Activated T-cell treated with anti-CD3 and anti-CD28 coated beads, Interleukin-2, amount 50 U/mL, for 4 hours (primary cell): ENCODE results near the gene LSP1. TPM values are rescaled to one million over a fixed set of nuclear protein-coding genes. Genes with fewer than 3 reads are reported as not detected.

ENCODE experiments used
- ATAC-seq, 2 donors: fragments of 200-7000 bp; cut with Tn5 transposase; one replicate each; pipeline ENCODE4 v1.10.0; 2021
- DNase-seq: peaks from one replicate; pipeline ENCODE4 v3.0.0-alpha.2; 2020
- H3K27me3 Mint-ChIP-seq: one replicate; pipeline ENCODE4 v1.8.0; 2021; ENCODE audit warnings: low read depth, mixed read lengths
- H3K36me3 Mint-ChIP-seq: one replicate; pipeline ENCODE4 v1.8.0; 2022; ENCODE audit warnings: mixed read lengths; ENCODE audit not compliant: insufficient read depth
- H3K4me1 Mint-ChIP-seq: one replicate; pipeline ENCODE4 v1.8.0; 2021; ENCODE audit warnings: low read depth, mixed read lengths
- H3K4me3 Mint-ChIP-seq: one replicate; pipeline ENCODE4 v1.8.0; 2021; ENCODE audit warnings: mild to moderate bottlenecking, moderate library complexity, mixed read lengths
- H3K9me3 Mint-ChIP-seq: one replicate; pipeline ENCODE4 v1.8.0; 2021; ENCODE audit warnings: mixed read lengths
- total RNA-seq, 3 donors: library from RNA; stranded (reverse); gene quantifications; one replicate each; pipeline ENCODE4 v1.2.1, GENCODE V29; 2021

Gene LSP1
- total RNA-seq, 3 donors from 2014 or later: 34.6 to 71.7 (median 60.6) TPM

DNA sequence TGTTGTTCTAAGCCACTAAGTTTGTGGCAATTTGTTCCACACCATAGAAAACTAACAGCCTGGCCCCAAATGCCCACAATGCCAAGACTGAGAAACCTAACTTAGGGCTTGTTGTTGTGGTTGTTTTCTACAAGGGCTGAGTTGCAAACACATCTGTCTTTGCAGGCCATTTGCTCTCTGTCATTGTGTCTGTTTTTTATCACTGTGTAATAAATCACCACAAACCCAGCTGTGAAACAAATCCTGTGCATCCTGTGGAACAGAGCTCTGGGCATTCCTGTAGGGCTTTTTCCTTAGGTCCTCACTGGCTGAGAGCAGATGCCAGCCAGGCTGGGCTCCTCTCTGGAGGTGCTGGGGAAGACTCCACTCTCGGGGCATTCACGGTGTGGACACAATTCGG, 33.8 kb upstream of the LSP1 start:
- DNase-seq (no peak), ATAC-seq (no peak)
- Mint-ChIP-seq H3K4me3 (no peak overlapping the region), H3K4me1 (no peaks in the 10 kb centered on the region), H3K27me3 (peaks cover 6% of the 10 kb centered on the region), H3K36me3 (no peaks in the 10 kb centered on the region), H3K9me3 (no peaks in the 10 kb centered on the region)

GRCh38 chr11:1820463-1821325, 32.2 kb upstream of the LSP1 start:
- H3K9me3 Mint-ChIP-seq: no peaks in the 10 kb centered on the region
- H3K4me1 Mint-ChIP-seq: no peaks in the 10 kb centered on the region
- ATAC-seq (no peak), DNase-seq (no peak)
- H3K4me3 Mint-ChIP-seq: no peak overlapping the region
- H3K36me3 Mint-ChIP-seq: no peaks in the 10 kb centered on the region
- H3K27me3 Mint-ChIP-seq: peaks cover 10% of the 10 kb centered on the region

DNA sequence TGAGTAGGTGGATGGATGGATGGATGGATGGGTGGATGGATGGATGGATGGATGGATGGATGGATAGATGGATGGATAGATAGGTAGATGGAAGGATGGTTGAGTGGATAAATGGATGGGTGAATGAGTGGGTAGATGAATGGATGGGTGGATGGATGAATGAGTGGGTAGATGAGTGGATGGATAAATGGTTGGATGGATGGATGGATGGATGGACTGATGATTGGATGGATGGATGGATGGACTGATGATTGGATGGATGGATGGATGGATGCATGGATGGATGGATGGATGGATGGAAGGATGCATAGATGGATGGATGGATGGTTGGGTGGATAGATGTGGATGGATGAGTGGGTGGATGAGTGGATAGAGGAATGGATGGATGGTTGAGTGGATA, 31.3 kb upstream of the LSP1 start:
- H3K4me1 Mint-ChIP-seq: no peaks in the 10 kb centered on the region
- no peaks in the 10 kb centered on the region for H3K9me3 Mint-ChIP-seq
- H3K36me3 Mint-ChIP-seq: no peaks in the 10 kb centered on the region
- no peak for ATAC-seq
- H3K4me3 Mint-ChIP-seq: no peak overlapping the region
- H3K27me3 Mint-ChIP-seq: peaks cover 10% of the 10 kb centered on the region
- DNase-seq: no peak

DNA sequence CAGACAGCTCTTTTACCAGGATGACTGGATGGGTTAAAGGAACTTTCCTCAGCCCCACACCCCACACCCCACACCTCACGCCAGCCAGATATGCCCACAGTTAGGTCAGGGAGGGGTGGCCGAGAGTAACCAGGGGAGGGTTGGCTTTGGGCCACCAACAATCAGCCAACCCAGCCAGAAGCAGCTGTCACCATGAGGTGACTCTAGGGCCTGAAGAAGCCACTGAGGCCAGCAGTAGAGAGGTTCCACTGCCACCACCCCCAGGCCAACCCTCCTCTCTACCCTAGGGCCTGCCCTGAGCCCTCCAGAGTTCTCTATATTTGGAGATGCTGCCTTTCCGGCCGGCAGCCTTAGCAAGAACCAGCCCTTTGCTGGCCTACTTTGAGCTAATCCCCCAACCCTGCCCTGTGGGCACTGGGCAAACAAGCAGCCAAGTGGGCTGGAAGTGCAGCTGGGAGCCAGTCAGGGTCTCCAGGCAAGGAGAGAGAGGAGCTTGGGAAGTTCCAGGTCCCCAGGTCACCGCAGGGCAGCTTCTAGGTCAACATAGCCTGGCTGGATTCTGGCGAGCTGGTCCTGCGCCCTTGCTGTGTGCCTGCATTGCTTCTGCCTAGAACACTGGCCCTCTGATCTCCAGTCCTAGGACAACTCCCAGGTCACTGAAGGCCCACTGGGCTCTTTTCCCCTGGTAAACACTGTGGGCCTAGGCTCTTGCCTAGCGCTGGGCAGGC, 30.1 kb upstream of the LSP1 start:
- H3K4me3 Mint-ChIP-seq: no peak overlapping the region
- DNase-seq (no peak), ATAC-seq (no peak)
- peaks cover 12% of the 10 kb centered on the region for H3K27me3 Mint-ChIP-seq
- no peaks in the 10 kb centered on the region for H3K36me3 Mint-ChIP-seq
- H3K4me1 Mint-ChIP-seq: no peaks in the 10 kb centered on the region
- no peaks in the 10 kb centered on the region for H3K9me3 Mint-ChIP-seq

DNA sequence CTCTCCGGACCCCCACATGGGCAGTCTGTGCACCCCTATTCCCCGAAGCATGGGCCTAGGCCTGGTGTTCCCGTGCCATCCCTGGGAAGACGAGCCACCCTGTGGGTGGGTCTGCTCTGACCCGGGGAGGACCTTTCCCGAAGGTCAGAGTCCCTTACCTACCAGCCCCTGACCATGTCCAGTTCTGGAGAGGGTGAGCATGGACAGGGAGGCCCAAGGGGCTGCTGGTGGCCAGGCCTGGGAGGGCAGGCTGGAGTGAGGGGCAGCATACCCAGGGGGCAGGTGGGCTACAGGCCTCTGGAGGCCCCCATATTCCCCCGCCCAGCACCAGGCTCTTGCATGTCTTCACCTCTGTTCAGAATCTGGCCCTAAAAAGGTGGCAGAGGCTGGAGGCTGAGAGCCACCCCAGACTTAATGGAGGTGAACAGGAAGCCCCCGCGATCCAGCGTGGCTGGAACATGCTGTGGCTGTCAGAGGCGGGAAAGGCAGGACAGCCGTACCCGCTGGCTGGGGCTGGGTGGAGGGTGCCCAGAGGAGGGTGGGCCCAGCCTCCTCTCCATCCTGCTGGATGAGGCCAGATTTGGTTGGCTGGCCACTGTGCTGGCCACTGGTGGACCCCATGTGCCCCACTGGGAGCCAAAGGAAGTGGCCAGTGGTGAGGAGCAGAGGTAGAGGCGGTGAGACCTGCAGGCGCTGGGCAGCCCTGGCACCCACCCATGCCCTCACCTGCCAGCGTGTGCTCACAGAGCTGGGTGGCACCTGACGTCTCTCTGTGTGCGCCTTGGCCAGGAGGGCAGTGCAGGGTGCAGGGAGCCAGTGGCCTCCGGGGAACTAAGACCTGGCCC, 29.3 kb upstream of the LSP1 start:
- H3K27me3 Mint-ChIP-seq: peaks cover 13% of the 10 kb centered on the region
- H3K9me3 Mint-ChIP-seq: no peaks in the 10 kb centered on the region
- no peaks in the 10 kb centered on the region for H3K36me3 Mint-ChIP-seq
- no peak overlapping the region for H3K4me3 Mint-ChIP-seq
- no peak for ATAC-seq
- no peak for DNase-seq
- no peaks in the 10 kb centered on the region for H3K4me1 Mint-ChIP-seq

DNA sequence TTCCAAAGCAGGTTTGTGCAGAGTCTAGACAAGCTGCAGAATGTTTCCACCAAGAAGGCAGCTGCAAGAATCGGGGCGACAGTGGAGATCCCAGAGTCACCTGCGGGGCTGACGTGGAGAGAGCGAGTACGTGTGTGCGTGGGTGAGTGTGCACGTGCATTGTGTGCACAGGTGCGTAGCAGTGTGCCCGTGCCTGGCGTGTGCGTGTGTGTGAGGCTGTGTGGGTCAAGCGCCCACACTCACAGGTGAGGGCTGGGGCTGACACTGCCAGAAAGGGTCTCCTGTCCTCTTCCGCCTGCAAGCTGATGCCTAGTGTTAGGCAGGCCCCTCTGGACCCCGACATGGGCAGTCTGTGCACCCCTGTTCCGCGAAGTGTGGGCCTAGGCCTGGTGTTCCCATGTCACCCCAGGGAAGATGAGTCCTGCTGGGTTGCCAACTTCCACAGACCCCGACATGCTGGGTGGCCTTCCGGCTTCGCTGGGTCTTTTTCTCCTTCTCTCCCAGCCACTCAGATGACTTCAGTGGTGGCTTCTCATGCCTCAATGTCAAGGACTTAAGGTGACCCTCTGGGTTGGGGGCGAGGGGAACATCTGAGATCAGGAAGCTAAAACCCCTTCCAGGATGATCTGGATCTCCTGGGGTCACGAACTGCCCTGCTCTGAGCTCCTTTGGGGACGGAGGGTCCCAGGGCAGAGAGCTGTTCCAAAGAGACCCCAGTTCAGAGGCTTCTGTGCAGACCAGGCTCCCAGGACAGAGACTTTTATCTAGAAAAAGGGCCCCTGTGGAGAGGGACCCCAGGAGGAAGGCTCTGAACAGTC, 28.5 kb upstream of the LSP1 start:
- no peak overlapping the region for H3K4me3 Mint-ChIP-seq
- no peak for DNase-seq
- H3K36me3 Mint-ChIP-seq: no peaks in the 10 kb centered on the region

GRCh38 chr11:1825039-1825740, 27.7 kb upstream of the LSP1 start:
- DNase-seq (no peak), ATAC-seq (no peak)
- Mint-ChIP-seq H3K36me3 (no peaks in the 10 kb centered on the region), H3K4me1 (no peaks in the 10 kb centered on the region), H3K27me3 (peaks cover 14% of the 10 kb centered on the region), H3K4me3 (no peak overlapping the region), H3K9me3 (no peaks in the 10 kb centered on the region)

More for the DNA sequence above, 28.5 kb upstream of the LSP1 start:
- H3K9me3 Mint-ChIP-seq: no peaks in the 10 kb centered on the region
- ATAC-seq: no peak
- peaks cover 14% of the 10 kb centered on the region for H3K27me3 Mint-ChIP-seq
- no peaks in the 10 kb centered on the region for H3K4me1 Mint-ChIP-seq

- H3K4me1 Mint-ChIP-seq: no peaks in the 10 kb centered on the region
- H3K9me3 Mint-ChIP-seq: no peaks in the 10 kb centered on the region
- ATAC-seq: no peak
These were observed 27.0 kb upstream of the LSP1 start for GRCh38 chr11:1825785-1826451.

GRCh38 chr11:1826552-1827094, 26.3 kb upstream of the LSP1 start:
- no peak for ATAC-seq
- H3K9me3 Mint-ChIP-seq: no peaks in the 10 kb centered on the region
- H3K36me3 Mint-ChIP-seq: no peaks in the 10 kb centered on the region
- DNase-seq: no peak
- peaks cover 17% of the 10 kb centered on the region for H3K27me3 Mint-ChIP-seq
- H3K4me3 Mint-ChIP-seq: no peak overlapping the region
- no peaks in the 10 kb centered on the region for H3K4me1 Mint-ChIP-seq

More at GRCh38 chr11:1825785-1826451, 27.0 kb upstream of the LSP1 start:
- H3K4me3 Mint-ChIP-seq: no peak overlapping the region
- H3K27me3 Mint-ChIP-seq: peaks cover 17% of the 10 kb centered on the region
- no peak for DNase-seq
- no peaks in the 10 kb centered on the region for H3K36me3 Mint-ChIP-seq

DNA sequence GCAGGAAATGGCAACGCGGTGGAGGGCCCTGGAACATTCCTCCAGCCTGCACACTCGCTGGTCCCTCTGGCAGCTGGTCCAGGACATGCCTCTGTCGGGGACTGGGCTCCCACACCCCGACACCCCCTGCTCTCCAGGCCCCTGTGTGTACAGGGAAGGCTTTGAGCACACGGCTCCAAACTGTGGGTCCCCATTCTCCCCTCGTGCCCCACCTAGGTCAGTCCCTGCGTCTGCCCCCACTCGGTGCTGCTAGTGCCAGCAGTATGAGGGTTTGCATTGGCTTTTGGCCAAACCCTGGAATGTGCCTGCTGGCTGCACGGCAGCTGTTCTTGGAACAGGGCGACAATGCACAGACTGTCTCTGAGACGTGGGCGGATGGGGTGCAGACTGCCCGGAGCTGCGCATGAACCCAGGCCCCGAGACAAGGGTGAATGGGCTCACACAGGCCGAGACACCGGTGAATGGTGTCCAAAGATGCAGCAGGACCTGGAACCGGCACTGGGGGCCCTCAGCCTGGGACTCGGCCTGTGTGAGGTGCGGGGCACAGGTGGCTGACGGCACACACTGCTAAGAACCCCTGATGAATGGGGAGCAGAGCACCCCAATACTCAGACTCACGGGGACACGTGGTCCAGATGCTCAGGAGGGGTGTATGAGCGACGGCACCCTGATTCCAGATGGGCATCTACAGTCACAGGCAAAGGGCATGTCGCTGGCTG, 25.6 kb upstream of the LSP1 start:
- H3K27me3 Mint-ChIP-seq: peaks cover 18% of the 10 kb centered on the region
- no peak for ATAC-seq
- H3K4me1 Mint-ChIP-seq: no peaks in the 10 kb centered on the region

GRCh38 chr11:1827931-1828330, 25.0 kb upstream of the LSP1 start:
- ATAC-seq (no peak), DNase-seq (no peak)
- H3K4me3 Mint-ChIP-seq: no peak overlapping the region
- H3K27me3 Mint-ChIP-seq: peaks cover 18% of the 10 kb centered on the region
- no peaks in the 10 kb centered on the region for H3K36me3 Mint-ChIP-seq
- no peaks in the 10 kb centered on the region for H3K9me3 Mint-ChIP-seq
- no peaks in the 10 kb centered on the region for H3K4me1 Mint-ChIP-seq

More for the DNA sequence above, 25.6 kb upstream of the LSP1 start:
- no peak overlapping the region for H3K4me3 Mint-ChIP-seq
- H3K9me3 Mint-ChIP-seq: no peaks in the 10 kb centered on the region
- DNase-seq: no peak
- no peaks in the 10 kb centered on the region for H3K36me3 Mint-ChIP-seq

DNA sequence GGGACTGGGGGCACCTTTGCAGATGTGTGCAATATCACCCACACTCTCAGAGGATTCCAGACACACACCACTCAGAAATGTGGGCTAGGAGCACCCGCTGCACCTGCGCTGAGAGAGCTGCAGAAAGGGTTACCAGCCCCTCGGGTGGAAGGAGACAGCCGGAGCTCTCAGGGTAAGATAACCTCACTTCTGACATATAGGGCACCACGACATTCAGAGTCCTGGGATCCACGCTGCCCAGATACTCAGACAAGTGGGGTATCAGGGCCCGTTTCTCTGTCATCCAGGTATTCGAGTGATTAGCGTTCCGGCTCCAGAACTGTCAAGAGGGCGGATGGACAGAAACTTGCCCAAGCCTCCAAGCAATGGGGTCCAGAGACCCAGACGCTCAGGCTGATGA, 24.3 kb upstream of the LSP1 start:
- Mint-ChIP-seq H3K4me1 (no peaks in the 10 kb centered on the region), H3K4me3 (no peak overlapping the region), H3K27me3 (peaks cover 21% of the 10 kb centered on the region), H3K9me3 (no peaks in the 10 kb centered on the region), H3K36me3 (no peaks in the 10 kb centered on the region)
- DNase-seq: no peak
- no peak for ATAC-seq
